ENCODE measurements around the gene PLOD1. TPM values are rescaled to one million over a fixed set of nuclear protein-coding genes. Genes with fewer than 3 reads are reported as not detected.

PLOD1 gene
- total and polyA plus RNA-seq, 10 of the 15 experiments (the other 5 are each of a cell fraction or from before 2014, with no cell fraction given), result 10.6 to 42.6 (median 29.3) TPM

DNA sequence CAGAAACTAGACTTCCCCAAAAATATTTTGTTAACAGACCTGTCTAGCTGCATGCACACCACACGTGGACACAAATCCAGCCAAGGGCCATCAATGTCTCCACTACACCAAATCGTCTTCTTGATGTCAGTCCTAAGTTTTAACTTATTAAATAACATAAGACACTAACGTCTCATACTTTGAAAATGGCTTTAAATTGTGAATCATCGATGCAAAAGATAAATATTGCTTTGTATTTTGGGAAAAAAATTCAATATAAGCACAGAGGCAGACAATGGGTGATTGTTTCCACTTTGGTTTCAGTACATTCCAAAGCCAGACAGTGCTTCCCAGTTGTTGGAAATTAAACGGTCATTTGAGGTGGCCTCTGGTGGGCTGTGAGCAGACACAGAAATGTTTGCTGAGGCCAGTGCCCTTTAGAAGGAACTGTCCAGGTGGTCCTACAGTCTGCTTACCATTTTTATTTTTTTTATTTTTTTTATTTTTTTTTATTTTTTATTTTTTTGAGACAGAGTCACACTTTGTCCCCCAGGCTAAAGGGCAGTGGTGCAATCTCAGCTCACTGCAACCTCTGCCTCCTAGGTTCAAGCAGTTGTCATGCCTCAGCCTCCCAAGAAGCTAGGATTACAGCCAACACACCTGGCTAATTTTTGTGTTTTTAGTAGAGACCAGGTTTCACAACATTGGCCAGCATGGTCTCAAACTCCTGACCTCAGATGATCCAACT lies 6.5 kb upstream of the PLOD1 start:
- SMC1A ChIA-PET (ENCODE audit: uncharacterized antibody, unreplicated experiment), result interaction anchor here (1.4 kb wide), 1 partner anchor 18 kb away, joined by 5 read pairs; no protein-coding TSS in a partner anchor
- H3K9me3 ChIP-seq (replicated peaks; ENCODE audit: control insufficient read depth, insufficient read depth, low read length), result no peaks in the 10 kb centered on the region
- ATAC-seq (no peak), DNase-seq (ENCODE audit: low read depth, low spot score) (no peak), FAIRE-seq (no peak)
- intact Hi-C loops (cut with micrococcal nuclease; ENCODE audit: unreplicated experiment) (no loop called here), in situ Hi-C loops (cut with MboI) (no loop called here)
- H3K79me2 ChIP-seq (ENCODE audit: control insufficient read depth, insufficient read depth, low read length), result peaks cover 28% of the 10 kb centered on the region
- peaks cover 3 to 4% of the 10 kb centered on the region in 2 experiments; a peak in 2 of 4 replicates for H3K36me3 ChIP-seq (ENCODE audit: control insufficient read depth in 2 of 2, insufficient read depth in 2 of 2, low read length in 1 of 2)
- no peak overlapping the region for H3K4me2 ChIP-seq (ENCODE audit: control insufficient read depth, insufficient read depth)
- TF ChIP-seq MTA2 (IDR thresholded peaks at IDR 0.05; ENCODE audit: low read depth), result no peak
- TF ChIP-seq CREM (IDR thresholded peaks at IDR 0.05; ENCODE audit: low read depth), result no peak
- no peak for TF ChIP-seq WRNIP1 (IDR thresholded peaks at IDR 0.05; ENCODE audit: borderline replicate concordance, low read depth, low read length)
- 0 out of 4 replicates have a peak, but pooled peaks of 1 of the 2 experiments have one; percentile 13 for TF ChIP-seq IKZF2 (IDR thresholded peaks at IDR 0.05)
- TF ChIP-seq NFXL1 (IDR thresholded peaks at IDR 0.05; ENCODE audit: borderline replicate concordance), result no peak
- no peak overlapping the region for H3K4me3 ChIP-seq
- peaks cover 6% of the 10 kb centered on the region for H4K20me1 ChIP-seq (ENCODE audit: control insufficient read depth, insufficient read depth)
- POLR2A ChIA-PET, result interaction anchor here (0.5 to 4.2 kb wide), 2 partner anchors 19 to 46 kb away, joined by 3 to 37 read pairs; no protein-coding TSS in a partner anchor
- 34% methylated on average over 5 of the region's 5 CpGs for WGBS (ENCODE audit: insufficient coverage, insufficient replicate concordance, low lambda C conversion rate, missing lambda C conversion rate)
- RAD21 ChIA-PET (ENCODE audit: unreplicated experiment), result no interaction called here
- H3K27ac ChIP-seq (ENCODE audit: control insufficient read depth, insufficient read depth), result no peak overlapping the region
- H3K4me1 ChIP-seq (ENCODE audit: control insufficient read depth, insufficient read depth, low read length), result peaks cover 20% of the 10 kb centered on the region
- CTCF ChIA-PET, result no interaction called here
- H2AFZ ChIP-seq (ENCODE audit: control insufficient read depth, low read depth, low read length), result peak overlapping the region; percentile 0
- no peaks in the 10 kb centered on the region for H3K27me3 ChIP-seq (replicated peaks in 1 of 2; ENCODE audit: control insufficient read depth in 2 of 2, insufficient read depth in 2 of 2, low read length in 1 of 2)
- H3K9ac ChIP-seq (ENCODE audit: control insufficient read depth, insufficient read depth, low read length), result no peak overlapping the region
- no TSS peak for BruUV-seq (replicated peaks)

DNA sequence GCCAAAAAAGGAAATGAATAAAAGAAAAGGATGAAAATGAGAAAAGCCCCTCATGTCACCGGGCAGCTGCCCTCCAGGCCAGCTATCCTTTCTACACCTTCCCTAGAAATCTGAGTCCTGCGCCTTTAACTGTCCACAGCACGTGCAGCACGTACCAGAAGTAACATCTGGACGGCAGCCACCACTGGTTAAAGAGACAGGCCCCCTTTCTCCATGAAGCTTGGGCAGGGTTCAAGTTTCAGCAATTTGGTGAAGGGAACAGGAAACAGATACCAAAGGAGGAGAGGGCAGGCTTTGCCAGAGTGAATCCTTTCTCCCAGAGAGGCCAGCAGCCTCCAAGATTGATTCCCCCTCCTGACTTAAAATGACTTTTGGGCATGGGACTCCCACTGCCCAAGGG lies 4.7 kb upstream of the PLOD1 start:
- no peaks in the 10 kb centered on the region for H3K36me3 ChIP-seq (ENCODE audit: control insufficient read depth in 2 of 2, insufficient read depth in 2 of 2, low read length in 1 of 2)
- H3K27me3 ChIP-seq (replicated peaks in 1 of 2; ENCODE audit: control insufficient read depth in 2 of 2, insufficient read depth in 2 of 2, low read length in 1 of 2), result no peaks in the 10 kb centered on the region
- POLR2A ChIA-PET, result interaction anchor here (4.2 kb wide), 1 partner anchor 21 kb away, joined by 37 read pairs; no protein-coding TSS in a partner anchor
- DNase-seq (ENCODE audit: low read depth, low spot score) (no peak), ATAC-seq (no peak), FAIRE-seq (no peak)
- H2AFZ ChIP-seq (ENCODE audit: control insufficient read depth, low read depth, low read length), result peak overlapping the region; percentile 83
- peak overlapping the region; percentile 45 for H3K27ac ChIP-seq (ENCODE audit: control insufficient read depth, insufficient read depth)
- H3K4me1 ChIP-seq (ENCODE audit: control insufficient read depth, insufficient read depth, low read length), result peaks cover 26% of the 10 kb centered on the region
- no TSS peak for BruUV-seq (replicated peaks)
- 15% methylated on average over 5 of the region's 5 CpGs for WGBS (ENCODE audit: insufficient coverage, insufficient replicate concordance, low lambda C conversion rate, missing lambda C conversion rate)
- intact Hi-C loops (cut with micrococcal nuclease; ENCODE audit: unreplicated experiment), result no loop called here
- H3K79me2 ChIP-seq (ENCODE audit: control insufficient read depth, insufficient read depth, low read length), result peaks cover 18% of the 10 kb centered on the region
- RAD21 ChIA-PET (ENCODE audit: unreplicated experiment), result interaction anchor here (1.1 kb wide), 1 partner anchor 37 kb away, joined by 4 read pairs; no protein-coding TSS in a partner anchor
- H3K4me3 ChIP-seq, result no peak overlapping the region
- in situ Hi-C loops (cut with MboI), result no loop called here
- SMC1A ChIA-PET (ENCODE audit: uncharacterized antibody, unreplicated experiment), result interaction anchor here (1.2 kb wide), 1 partner anchor 123 kb away, joined by 3 read pairs; no protein-coding TSS in a partner anchor
- peak overlapping the region; percentile 15; the same call in 1 of the 2 replicates for H3K9ac ChIP-seq (ENCODE audit: control insufficient read depth, insufficient read depth, low read length)
- H4K20me1 ChIP-seq (ENCODE audit: control insufficient read depth, insufficient read depth), result no peaks in the 10 kb centered on the region
- H3K4me2 ChIP-seq (ENCODE audit: control insufficient read depth, insufficient read depth), result peak overlapping the region; percentile 31
- H3K9me3 ChIP-seq (replicated peaks; ENCODE audit: control insufficient read depth, insufficient read depth, low read length), result no peaks in the 10 kb centered on the region
- CTCF ChIA-PET, result interaction anchor here (1.1 to 1.7 kb wide), 2 partner anchors 20 to 37 kb away, joined by 3 to 7 read pairs; no protein-coding TSS in a partner anchor
- peak; percentile 63; the same call in 1 of the 2 replicates for TF ChIP-seq TCF3 (IDR thresholded peaks at IDR 0.05; ENCODE audit: borderline replicate concordance, insufficient read depth, low read depth, low read length)
- TF ChIP-seq RB1 (IDR thresholded peaks at IDR 0.05; ENCODE audit: borderline replicate concordance), result no peak
- TF ChIP-seq BHLHE40 (IDR thresholded peaks at IDR 0.05; ENCODE audit: borderline replicate concordance in 1 of 2, low read depth in 2 of 2, low read length in 1 of 2), result peak; percentile 99 to 100
- TF ChIP-seq RAD51 (IDR thresholded peaks at IDR 0.05), result 0 out of 2 replicates have a peak, but pooled peaks have one; percentile 63
- TF ChIP-seq, protein P1, sequence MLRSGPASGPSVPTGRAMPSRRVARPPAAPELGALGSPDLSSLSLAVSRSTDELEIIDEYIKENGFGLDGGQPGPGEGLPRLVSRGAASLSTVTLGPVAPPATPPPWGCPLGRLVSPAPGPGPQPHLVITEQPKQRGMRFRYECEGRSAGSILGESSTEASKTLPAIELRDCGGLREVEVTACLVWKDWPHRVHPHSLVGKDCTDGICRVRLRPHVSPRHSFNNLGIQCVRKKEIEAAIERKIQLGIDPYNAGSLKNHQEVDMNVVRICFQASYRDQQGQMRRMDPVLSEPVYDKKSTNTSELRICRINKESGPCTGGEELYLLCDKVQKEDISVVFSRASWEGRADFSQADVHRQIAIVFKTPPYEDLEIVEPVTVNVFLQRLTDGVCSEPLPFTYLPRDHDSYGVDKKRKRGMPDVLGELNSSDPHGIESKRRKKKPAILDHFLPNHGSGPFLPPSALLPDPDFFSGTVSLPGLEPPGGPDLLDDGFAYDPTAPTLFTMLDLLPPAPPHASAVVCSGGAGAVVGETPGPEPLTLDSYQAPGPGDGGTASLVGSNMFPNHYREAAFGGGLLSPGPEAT (IDR thresholded peaks at IDR 0.05; ENCODE audit: low read depth), result peak; percentile 98
- TF ChIP-seq CREB1 (IDR thresholded peaks at IDR 0.05; ENCODE audit: low read depth), result peak; percentile 33; the same call in 1 of the 2 replicates
- TF ChIP-seq, protein P2, sequence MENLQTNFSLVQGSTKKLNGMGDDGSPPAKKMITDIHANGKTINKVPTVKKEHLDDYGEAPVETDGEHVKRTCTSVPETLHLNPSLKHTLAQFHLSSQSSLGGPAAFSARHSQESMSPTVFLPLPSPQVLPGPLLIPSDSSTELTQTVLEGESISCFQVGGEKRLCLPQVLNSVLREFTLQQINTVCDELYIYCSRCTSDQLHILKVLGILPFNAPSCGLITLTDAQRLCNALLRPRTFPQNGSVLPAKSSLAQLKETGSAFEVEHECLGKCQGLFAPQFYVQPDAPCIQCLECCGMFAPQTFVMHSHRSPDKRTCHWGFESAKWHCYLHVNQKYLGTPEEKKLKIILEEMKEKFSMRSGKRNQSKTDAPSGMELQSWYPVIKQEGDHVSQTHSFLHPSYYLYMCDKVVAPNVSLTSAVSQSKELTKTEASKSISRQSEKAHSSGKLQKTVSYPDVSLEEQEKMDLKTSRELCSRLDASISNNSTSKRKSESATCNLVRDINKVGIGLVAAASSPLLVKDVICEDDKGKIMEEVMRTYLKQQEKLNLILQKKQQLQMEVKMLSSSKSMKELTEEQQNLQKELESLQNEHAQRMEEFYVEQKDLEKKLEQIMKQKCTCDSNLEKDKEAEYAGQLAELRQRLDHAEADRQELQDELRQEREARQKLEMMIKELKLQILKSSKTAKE (IDR thresholded peaks at IDR 0.05; ENCODE audit: low read depth, poor library complexity, severe bottlenecking), result peak; percentile 22
- no peak for TF ChIP-seq WRNIP1 (IDR thresholded peaks at IDR 0.05; ENCODE audit: borderline replicate concordance, low read depth, low read length)

Measured in GM12878 (cell line).